Hematopoietic multipotent progenitor cell treated with erythropoietin and hydrocortisone succinate and interleukin-3 and kit ligand, for 15 days (in vitro differentiated cells): ENCODE results near the gene MRC1.
A peak's percentile ranks its signal among the peaks of the same experiment; 100 is the strongest.

Experiments used
- DNase-seq: peaks from one replicate; pipeline ENCODE4 v3.0.0-alpha.2; 2015; ENCODE audit warnings: low spot score

The MRC1 gene

DNA sequence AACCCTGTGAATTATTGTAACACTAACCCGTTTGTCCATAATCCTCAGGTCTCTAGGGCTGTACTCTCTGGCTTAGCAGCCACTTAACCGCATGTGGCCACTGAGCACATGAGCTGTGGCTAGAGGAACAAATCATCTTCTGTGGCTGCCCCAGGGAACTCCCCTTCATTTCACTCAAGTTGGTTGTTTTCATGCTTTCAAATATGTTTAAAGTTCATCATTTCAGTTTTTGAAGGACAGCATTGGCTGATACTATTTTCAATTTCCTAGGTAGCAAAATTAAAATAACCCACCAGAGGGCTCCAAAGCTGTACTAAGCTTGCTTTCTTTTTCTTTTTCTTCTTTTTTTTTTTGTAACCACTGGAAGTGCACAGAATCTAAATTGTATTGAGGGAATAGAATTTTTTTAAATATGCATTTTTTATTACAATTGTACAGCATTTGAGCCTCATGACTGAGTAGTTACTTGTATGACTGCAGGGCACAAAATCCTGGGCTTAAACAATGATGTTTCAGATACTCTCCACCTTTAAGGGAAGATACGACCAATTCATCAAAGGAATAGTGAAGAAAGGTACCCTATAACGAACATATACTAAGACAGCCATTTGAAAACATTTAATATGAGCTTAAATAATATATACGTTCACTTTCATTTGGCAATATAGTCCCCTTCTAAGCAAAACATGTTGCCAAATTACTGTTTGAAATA is 38.6 kb downstream of the MRC1 start:
- DNase-seq, result no peak

- no peak for DNase-seq
Observed at GRCh38 chr10:17848646-17849045, 39.5 kb downstream of the MRC1 start.

GRCh38 chr10:17850501-17850900 is 41.4 kb downstream of the MRC1 start:
- DNase-seq, result no peak

DNA sequence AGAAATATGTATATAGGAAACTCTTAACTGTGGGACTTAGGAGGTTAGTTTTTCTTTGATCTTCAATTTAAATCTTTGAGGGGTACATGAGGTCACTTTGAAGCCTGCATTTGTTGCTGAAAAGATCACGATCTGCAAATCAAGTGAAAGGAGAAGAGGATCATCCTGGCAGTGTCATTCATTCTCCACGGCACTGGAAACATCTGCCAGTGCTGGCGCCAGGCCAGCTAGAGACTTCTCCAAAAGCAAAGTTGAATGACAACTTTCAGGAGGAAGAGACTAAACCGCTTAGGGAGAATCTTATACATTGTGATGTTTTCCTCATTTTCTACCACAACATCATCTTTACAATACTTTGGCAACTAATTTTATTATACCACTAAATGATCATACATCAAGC is 42.5 kb downstream of the MRC1 start:
- no peak for DNase-seq

GRCh38 chr10:17854044-17854652 is 45.0 kb downstream of the MRC1 start:
- DNase-seq, result no peak

GRCh38 chr10:17857040-17857439 is 47.9 kb downstream of the MRC1 start:
- DNase-seq, result no peak

DNA sequence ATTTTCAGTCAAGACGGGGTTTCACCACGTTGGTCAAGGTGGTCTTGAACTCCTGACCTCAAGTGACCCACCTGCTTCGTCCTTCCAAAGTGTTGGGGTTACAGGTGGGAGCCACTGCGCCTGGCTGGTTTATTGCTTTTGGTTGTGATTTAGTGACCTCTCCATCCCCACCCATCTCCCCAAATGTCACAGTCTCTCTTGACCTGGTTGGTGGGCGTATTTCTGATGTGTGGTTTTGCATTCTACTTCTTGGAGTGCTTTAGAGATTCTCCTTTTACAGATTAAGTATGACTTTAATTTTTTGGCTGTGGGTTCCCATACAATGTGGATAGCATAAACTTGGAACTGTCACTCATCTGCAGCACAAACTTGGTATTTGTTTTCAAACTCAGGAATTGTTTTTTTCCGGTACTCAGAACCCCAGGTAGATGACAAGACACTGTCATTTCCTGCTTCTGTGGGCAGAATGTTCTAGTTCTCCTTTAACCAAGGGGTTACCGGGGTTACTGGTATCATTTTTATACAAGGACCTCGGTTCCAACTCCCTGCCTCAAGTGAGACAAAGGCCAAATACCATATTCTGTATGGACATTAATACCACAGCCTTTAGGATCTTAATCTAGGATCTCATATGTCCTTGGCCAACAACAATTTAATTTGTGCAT is 50.5 kb downstream of the MRC1 start:
- no peak for DNase-seq

- DNase-seq, result no peak
Observed at GRCh38 chr10:17861760-17862159, 52.6 kb downstream of the MRC1 start.

DNA sequence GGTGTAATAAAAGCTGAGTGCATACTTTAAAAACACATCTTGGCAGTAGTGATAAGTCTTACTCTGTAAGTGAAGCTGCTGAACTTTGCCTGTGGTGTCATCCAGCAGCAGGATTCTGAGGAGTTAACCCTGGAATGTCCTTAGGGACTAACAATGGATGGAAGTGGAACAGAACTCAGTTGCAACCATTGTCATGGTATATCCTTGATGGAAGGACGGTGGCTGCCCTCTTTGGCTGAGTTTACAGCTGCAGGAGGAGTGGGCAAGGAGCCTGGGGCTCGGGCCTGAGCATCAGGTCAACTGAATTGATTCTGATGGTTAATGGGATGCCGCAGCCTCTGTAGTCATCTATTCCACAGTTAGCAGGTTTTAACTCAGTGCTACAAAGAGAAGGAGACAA is 56.2 kb downstream of the MRC1 start:
- DNase-seq, result no peak

DNA sequence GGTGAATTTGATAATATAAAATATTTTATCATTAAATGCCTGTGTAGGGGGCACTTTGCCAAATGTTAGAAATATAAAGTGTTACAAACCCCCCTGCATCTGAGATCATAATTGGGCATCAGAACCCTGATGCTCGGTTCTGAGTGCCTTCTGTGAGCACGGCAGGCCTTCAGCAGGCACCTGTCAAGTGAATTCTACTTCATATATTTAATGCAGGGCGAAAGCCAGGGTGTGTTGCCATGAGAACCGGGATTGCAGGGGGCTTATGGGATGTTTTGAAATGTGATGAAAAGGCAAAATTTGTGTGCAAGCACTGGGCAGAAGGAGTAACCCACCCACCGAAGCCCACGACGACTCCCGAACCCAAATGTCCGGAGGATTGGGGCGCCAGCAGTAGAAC is 57.2 kb downstream of the MRC1 start:
- no peak for DNase-seq

- no peak for DNase-seq
Observed at GRCh38 chr10:17867056-17867455, 57.9 kb downstream of the MRC1 start.

- no peak for DNase-seq
Observed at GRCh38 chr10:17871036-17871435, 61.9 kb downstream of the MRC1 start.

DNA sequence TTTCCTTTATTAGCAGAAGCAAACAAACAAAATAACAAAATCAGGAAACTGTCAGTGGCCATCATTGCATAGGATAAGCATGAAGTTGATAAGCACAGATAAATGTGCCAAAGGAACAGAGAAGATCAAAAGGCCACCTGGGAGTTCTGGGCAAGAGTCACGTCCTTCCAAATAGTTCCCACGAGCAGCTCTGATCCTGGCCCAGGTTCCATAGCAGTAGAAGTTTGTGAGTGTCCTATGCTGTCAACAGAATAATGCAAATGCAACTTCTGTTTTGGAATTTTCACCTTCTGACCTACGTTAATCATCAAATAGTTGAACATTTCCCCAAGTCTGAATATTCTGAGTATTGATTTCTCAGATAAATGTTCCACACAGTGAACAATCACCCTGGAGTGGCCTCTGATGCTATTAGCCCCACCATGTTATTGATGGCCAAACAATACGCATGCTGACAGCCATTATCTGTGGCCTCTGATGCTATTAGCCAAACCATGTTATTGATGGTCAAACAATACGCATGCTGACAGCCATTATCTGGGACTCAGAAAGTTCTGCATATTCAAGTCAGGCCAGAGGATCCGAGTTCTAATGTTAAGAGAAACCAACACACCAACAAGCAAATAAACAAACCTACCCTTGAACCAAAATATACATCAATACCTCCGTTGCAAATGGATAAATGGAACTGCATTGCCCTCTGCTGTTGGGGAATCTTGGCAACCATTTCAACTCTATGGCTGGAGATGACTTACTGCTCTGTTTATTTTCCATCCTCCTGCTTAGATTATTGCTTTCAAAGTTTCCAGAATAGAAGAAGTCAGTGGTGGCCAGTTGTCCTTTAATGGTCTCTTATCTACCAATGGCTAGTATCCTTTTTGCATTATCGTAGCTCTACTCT is 63.3 kb downstream of the MRC1 start:
- DNase-seq, result peak; percentile 16

GRCh38 chr10:17873946-17874345 is 64.8 kb downstream of the MRC1 start:
- DNase-seq, result no peak

DNA sequence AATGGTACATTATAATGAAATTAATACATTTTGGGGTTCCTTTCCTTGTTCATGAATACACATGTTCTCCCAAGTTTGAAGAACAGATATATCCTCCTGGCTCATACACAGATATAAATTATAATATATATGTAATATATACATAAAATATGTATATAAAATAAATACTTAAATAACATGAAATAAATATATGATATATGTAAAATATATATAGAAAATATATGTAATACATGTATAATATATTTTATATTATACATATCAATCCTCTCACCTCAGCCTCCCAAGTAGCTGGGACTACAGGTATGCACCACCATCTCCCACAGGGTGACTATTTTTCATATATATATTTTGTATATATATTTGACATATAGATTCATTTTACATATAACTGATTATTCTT is 68.0 kb downstream of the MRC1 start:
- DNase-seq, result no peak

DNA sequence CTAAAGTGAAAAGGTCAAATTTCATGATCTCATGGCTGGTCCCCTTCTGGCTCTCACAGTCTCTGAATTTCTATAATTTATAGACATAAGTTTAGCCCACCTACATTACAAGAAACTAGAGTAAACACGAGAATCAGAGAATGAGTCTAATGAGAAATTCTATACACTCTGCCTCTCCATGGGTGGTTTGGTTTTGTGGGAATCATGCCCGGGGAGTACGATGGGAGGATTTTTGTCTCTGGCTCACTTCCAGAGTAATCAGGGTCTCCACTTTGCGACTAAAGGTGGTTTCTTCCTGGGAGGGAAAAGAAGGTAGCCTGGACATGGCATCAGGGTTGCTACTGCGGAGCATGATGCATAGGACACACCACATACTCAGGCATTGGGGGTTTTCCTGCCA is 69.7 kb downstream of the MRC1 start:
- no peak for DNase-seq

- DNase-seq, result no peak
Observed at GRCh38 chr10:17880601-17881000, 71.5 kb downstream of the MRC1 start.

GRCh38 chr10:17882557-17882956 is 73.4 kb downstream of the MRC1 start:
- no peak for DNase-seq

- no peak for DNase-seq
Observed at GRCh38 chr10:17883621-17884020, 74.5 kb downstream of the MRC1 start.

DNA sequence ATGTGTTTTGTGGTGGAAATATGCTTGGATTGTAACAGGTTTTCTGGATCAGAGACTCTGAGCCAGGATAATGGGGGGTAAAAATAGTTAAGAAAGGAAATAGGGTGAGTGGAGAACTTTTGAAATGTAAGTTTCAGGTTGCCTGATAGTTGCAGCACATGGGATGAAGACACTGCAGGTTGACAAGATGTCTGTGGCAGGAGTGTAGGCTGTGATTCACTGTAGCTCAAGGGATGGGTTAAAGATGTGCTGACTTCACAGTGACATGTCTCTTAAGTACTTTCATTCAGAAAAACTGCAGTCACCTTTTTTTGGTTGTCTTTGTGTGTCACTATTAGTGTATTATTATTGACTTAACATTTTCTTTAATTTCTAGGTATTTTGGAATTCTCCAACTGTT is 79.0 kb downstream of the MRC1 start:
- no peak for DNase-seq

DNA sequence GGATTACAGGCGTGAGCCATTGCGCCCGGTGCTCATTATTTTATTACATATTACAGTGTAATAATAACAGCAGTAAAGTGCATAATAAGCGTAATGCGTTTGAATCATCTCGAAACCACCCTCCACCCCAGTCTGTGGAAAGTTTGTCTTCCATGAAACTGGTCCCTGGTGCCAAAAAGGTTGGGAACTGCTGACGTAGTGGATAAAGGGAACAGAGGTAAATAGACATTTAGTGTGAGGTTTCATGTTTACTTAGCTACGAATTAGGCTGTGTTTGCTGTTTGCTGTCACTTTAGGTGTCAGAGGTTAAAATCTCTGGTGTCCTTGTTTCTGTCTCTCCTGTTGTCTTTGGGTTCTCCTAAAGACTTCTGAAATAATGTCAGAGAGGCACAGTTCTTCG is 82.3 kb downstream of the MRC1 start:
- DNase-seq, result no peak

- no peak for DNase-seq
Observed at GRCh38 chr10:17904564-17904963, 95.4 kb downstream of the MRC1 start.

DNA sequence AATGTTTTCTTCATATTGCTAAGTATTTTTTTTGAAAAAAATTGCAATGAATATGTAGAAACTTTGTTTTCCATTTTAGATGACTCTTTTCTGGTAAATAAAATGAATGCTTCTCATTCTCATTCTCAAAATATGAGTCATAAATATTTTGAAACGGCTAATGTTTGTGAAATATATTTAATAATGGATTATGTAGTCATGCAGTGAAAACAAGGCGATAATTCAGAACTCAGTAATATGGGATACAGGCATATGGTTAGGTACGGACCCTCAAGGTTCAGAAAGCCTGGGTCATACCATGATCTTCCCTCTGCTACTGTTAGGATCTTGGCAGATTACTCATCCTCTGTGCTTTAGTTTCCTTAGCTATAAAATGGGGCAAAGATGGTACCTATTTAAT is 96.3 kb downstream of the MRC1 start:
- no peak for DNase-seq
